GM12878 (cell line): ENCODE data around the gene MAGI1. TPM values are rescaled to one million over a fixed set of nuclear protein-coding genes. Genes with fewer than 3 reads are reported as not detected.

Source experiments
- ATAC-seq: fragments of 200-7000 bp; cut with Tn5 transposase; 3 replicates; pipeline ENCODE4 v1.9.1; 2020; ENCODE audit warnings: mild to moderate bottlenecking, moderate library complexity
- BruUV-seq: library from RNA; stranded (reverse); fragments of 400-500 nt; replicated peaks from 2 replicates; lab custom pipeline; 2021; lab: Mats Ljungman, UMichigan
- CTCF ChIA-PET: fragments of 300-600 bp; sonication (Branson Sonifier 250); formaldehyde crosslinking; extraction: SDS; loops from one replicate; lab custom pipeline; 2021; ENCODE audit warnings: inconsistent platforms; lab: Yijun Ruan, JAX
- POLR2A ChIA-PET: fragments of 350-600 bp; formaldehyde crosslinking; extraction: SDS; loops from one replicate; lab custom pipeline; 2021; ENCODE audit warnings: inconsistent platforms; lab: Charles Lee
- RAD21 ChIA-PET: fragments of 300-600 bp; sonication (Branson Sonifier 250); formaldehyde crosslinking; loops from one replicate; lab custom pipeline; 2023; ENCODE audit warnings: antibody characterized with exemption; ENCODE audit not compliant: unreplicated experiment; lab: Charles Lee
- SMC1A ChIA-PET: fragments of 300-600 bp; sonication (Branson Sonifier 250); formaldehyde crosslinking; loops from one replicate; lab custom pipeline; 2023; ENCODE audit not compliant: unreplicated experiment, uncharacterized antibody; lab: Charles Lee
- DNase-seq: peaks from one replicate; pipeline ENCODE4 v3.0.0-alpha.2; 2011; ENCODE audit warnings: low read depth, low spot score
- FAIRE-seq: peaks from 3 replicates; lab custom pipeline; 2011; peaks lifted over from hg19 to GRCh38; lab: Jason Lieb, UNC
- H2AFZ ChIP-seq: 2 replicates; pipeline ENCODE4 v1.6.0; 2011; ENCODE audit warnings: low read depth, low read length, control low read depth; ENCODE audit not compliant: control insufficient read depth
- H3K27ac ChIP-seq: 2 replicates; pipeline ENCODE4 v1.5.1; 2011; ENCODE audit warnings: control low read depth; ENCODE audit not compliant: control insufficient read depth, insufficient read depth
- H3K27me3 ChIP-seq, 2 experiments: replicated peaks in 1 of 2; 2 replicates each; pipeline versions ENCODE4 v1.6.0 to v1.6.1; 2011; ENCODE audit warnings: low read length in 1 of 2; ENCODE audit not compliant: control insufficient read depth in 2 of 2, insufficient read depth in 2 of 2
- H3K36me3 ChIP-seq, 2 experiments: 2 replicates each; pipeline ENCODE4 v1.5.1; 2011; ENCODE audit warnings: low read length in 1 of 2; ENCODE audit not compliant: control insufficient read depth in 2 of 2, insufficient read depth in 2 of 2
- H3K4me1 ChIP-seq: 2 replicates; pipeline ENCODE4 v1.6.1; 2011; ENCODE audit warnings: mild to moderate bottlenecking, low read length, moderate library complexity, mixed read lengths; ENCODE audit not compliant: control insufficient read depth, insufficient read depth
- H3K4me2 ChIP-seq: 2 replicates; pipeline ENCODE4 v1.6.0; 2011; ENCODE audit warnings: control low read depth; ENCODE audit not compliant: control insufficient read depth, insufficient read depth
- H3K4me3 ChIP-seq: fragments of 200-600 bp; sonication (generic); 2 replicates; pipeline ENCODE4 v1.5.1; 2016
- H3K79me2 ChIP-seq: 2 replicates; pipeline ENCODE4 v1.6.0; 2011; ENCODE audit warnings: low read length; ENCODE audit not compliant: control insufficient read depth, insufficient read depth
- H3K9ac ChIP-seq: 2 replicates; pipeline ENCODE4 v1.8.0; 2011; ENCODE audit warnings: low read length, control low read depth, mixed read lengths; ENCODE audit not compliant: control insufficient read depth, insufficient read depth
- H3K9me3 ChIP-seq: replicated peaks from 3 replicates; pipeline ENCODE4 v1.5.1; 2011; ENCODE audit warnings: mild to moderate bottlenecking, low read length; ENCODE audit not compliant: control insufficient read depth, insufficient read depth
- H4K20me1 ChIP-seq: 2 replicates; pipeline ENCODE4 v1.6.0; 2011; ENCODE audit not compliant: control insufficient read depth, insufficient read depth
- BHLHE40 ChIP-seq, 2 experiments: fragments of 450-650 bp in 1 of 2; IDR thresholded peaks; 2 replicates each; pipeline ENCODE4 v1.6.1; 2011 to 2017; ENCODE audit warnings: low read depth in 2 of 2, borderline replicate concordance in 1 of 2, improper control_type of control experiment in 1 of 2, low read length in 1 of 2, mild to moderate bottlenecking in 1 of 2
- CBFB ChIP-seq: IDR thresholded peaks from 2 replicates; pipeline ENCODE4 v1.6.1; 2016; ENCODE audit warnings: antibody characterized with exemption, low read depth
- CHD1 ChIP-seq: IDR thresholded peaks from 2 replicates; pipeline ENCODE4 v1.6.1; 2012; ENCODE audit warnings: low read depth, low read length, improper control_type of control experiment
- HCFC1 ChIP-seq: fragments of 150-350 bp; IDR thresholded peaks from 2 replicates; pipeline ENCODE4 v1.6.1; 2014; ENCODE audit warnings: low read length
- HDAC2 ChIP-seq: fragments of 200-600 bp; sonication (generic); IDR thresholded peaks from 2 replicates; pipeline ENCODE4 v1.6.1; 2017
- MEF2A ChIP-seq: IDR thresholded peaks from 2 replicates; pipeline ENCODE4 v1.6.1; 2011; ENCODE audit warnings: low read depth, mild to moderate bottlenecking, low read length, moderate library complexity; ENCODE audit not compliant: insufficient read depth
- NKRF ChIP-seq: fragments of 450-650 bp; conservative IDR thresholded peaks from 2 replicates; pipeline ENCODE4 v1.6.1; 2017; ENCODE audit warnings: mild to moderate bottlenecking, moderate library complexity
- SIX5 ChIP-seq: IDR thresholded peaks from 2 replicates; pipeline ENCODE4 v1.6.1; 2011; ENCODE audit warnings: mild to moderate bottlenecking, low read depth, low read length, moderate library complexity; ENCODE audit not compliant: severe bottlenecking
- TAF1 ChIP-seq: IDR thresholded peaks from 2 replicates; pipeline ENCODE4 v1.6.1; 2011; ENCODE audit warnings: mild to moderate bottlenecking, low read depth, low read length, borderline replicate concordance
- ZNF384 ChIP-seq: IDR thresholded peaks from 2 replicates; pipeline ENCODE4 v1.6.1; 2012; ENCODE audit warnings: low read depth, mild to moderate bottlenecking, low read length, improper control_type of control experiment, borderline replicate concordance
- ZNF622 ChIP-seq: fragments of 450-650 bp; IDR thresholded peaks from 2 replicates; pipeline ENCODE4 v1.6.1; 2017; ENCODE audit warnings: mild to moderate bottlenecking, inconsistent platforms
- WGBS: methylation state at CpG from one replicate; pipeline ENCODE4 v1.1.6; 2016; ENCODE audit warnings: low lambda C conversion rate; ENCODE audit not compliant: insufficient replicate concordance, insufficient coverage; ENCODE audit errors: missing lambda C conversion rate; 5-methylcytosine and 5-hydroxymethylcytosine counted together
- in situ Hi-C: fragments of 300-500 bp; cut with MboI; formaldehyde crosslinking; loops from 9 replicates; pipeline ENCODE4 v1.14.3; 2018; ENCODE audit warnings: mixed read lengths
- intact Hi-C: fragments of 100-400 bp; cut with micrococcal nuclease; formaldehyde crosslinking; loops from one replicate; pipeline ENCODE4 v1.14.2; 2022; ENCODE audit not compliant: unreplicated experiment
- polyA plus RNA-seq, 11 experiments: library from polyadenylated mRNA; depleted of rRNA in 4 of 11; unstranded in 6 of 11; stranded (reverse) in 5 of 11; fragments of >200 nt; fragmentation: Nextera tagmentation in 4 of 11; fragmentation: Illumina TruSeq in 1 of 11; extraction: Ambion mirVana in 4 of 11; extraction: Trizol in 1 of 11; gene quantifications; 1 replicate in 1 of 11; 2 replicates in 10 of 11; pipeline versions ENCODE4 v1.2.1 to v1.2.3, GENCODE V29; 2011 to 2016; ENCODE audit warnings: inconsistent platforms in 2 of 11, missing spikeins in 2 of 11, low read depth in 1 of 11
- total RNA-seq, 4 experiments: library from RNA; depleted of rRNA in 3 of 4; stranded (reverse); fragments of >200 nt in 3 of 4; fragmentation: Illumina TruSeq in 1 of 4; extraction: Trizol in 1 of 4; gene quantifications; 2 replicates each; pipeline versions ENCODE4 v1.2.1 to v1.2.3, GENCODE V29; 2013 to 2021
- TF ChIP-seq, protein P1 (sequence below): fragments of 450-650 bp; IDR thresholded peaks from 2 replicates; pipeline ENCODE4 v1.6.1; 2016; ENCODE audit warnings: mild to moderate bottlenecking
- TF ChIP-seq, protein P2 (sequence below): fragments of 150-350 bp; IDR thresholded peaks from 2 replicates; pipeline ENCODE4 v1.6.1; 2014; ENCODE audit warnings: mild to moderate bottlenecking, low read depth, low read length

MAGI1 gene
- total and polyA plus RNA-seq, 10 of the 15 experiments (the other 5 are each of a cell fraction or from before 2014, with no cell fraction given): 0.02 to 3.3 (median 0.29) TPM; not detected in 1

DNA sequence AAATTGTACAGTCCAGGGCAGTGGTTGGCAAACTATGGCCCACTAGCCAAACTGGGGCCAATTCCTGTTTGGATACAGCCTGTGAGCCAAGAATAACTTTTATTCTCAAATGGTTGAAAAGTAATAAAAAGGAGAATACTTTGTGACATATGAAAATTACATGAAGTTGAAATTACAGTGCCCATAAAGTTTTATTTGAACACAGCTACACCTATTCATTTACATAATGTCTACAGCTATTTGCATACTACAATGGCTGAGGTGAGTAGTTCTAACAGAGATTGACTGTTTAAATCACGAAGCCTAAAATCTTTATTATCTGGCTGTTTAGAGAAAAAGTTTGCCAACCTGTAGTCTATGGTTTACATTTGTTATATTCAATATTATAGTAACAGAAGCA, 600.1 kb downstream of the MAGI1 start:
- FAIRE-seq (no peak), DNase-seq (no peak), ATAC-seq (no peak)
- TF ChIP-seq CBFB (no peak), HCFC1 (no peak), TAF1 (no peak), SIX5 (no peak), CHD1 (no peak), HDAC2 (no peak), ZNF384 (no peak), NKRF (no peak), BHLHE40 (IDR thresholded peaks at IDR 0.05; ENCODE audit: borderline replicate concordance in 1 of 2, low read depth in 2 of 2, low read length in 1 of 2) (no peak), MEF2A (no peak), ZNF622 (no peak)
- TF ChIP-seq, protein P1, sequence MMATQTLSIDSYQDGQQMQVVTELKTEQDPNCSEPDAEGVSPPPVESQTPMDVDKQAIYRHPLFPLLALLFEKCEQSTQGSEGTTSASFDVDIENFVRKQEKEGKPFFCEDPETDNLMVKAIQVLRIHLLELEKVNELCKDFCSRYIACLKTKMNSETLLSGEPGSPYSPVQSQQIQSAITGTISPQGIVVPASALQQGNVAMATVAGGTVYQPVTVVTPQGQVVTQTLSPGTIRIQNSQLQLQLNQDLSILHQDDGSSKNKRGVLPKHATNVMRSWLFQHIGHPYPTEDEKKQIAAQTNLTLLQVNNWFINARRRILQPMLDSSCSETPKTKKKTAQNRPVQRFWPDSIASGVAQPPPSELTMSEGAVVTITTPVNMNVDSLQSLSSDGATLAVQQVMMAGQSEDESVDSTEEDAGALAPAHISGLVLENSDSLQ: no peak
- TF ChIP-seq, protein P2, sequence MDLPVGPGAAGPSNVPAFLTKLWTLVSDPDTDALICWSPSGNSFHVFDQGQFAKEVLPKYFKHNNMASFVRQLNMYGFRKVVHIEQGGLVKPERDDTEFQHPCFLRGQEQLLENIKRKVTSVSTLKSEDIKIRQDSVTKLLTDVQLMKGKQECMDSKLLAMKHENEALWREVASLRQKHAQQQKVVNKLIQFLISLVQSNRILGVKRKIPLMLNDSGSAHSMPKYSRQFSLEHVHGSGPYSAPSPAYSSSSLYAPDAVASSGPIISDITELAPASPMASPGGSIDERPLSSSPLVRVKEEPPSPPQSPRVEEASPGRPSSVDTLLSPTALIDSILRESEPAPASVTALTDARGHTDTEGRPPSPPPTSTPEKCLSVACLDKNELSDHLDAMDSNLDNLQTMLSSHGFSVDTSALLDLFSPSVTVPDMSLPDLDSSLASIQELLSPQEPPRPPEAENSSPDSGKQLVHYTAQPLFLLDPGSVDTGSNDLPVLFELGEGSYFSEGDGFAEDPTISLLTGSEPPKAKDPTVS: no peak
- H3K4me3 ChIP-seq: no peak overlapping the region
- intact Hi-C loops: loop anchor here (1.0 to 5.0 kb wide), 3 partner anchors 235 to 906 kb away; no protein-coding TSS in a partner anchor
- no peak overlapping the region for H3K27ac ChIP-seq
- no peaks in the 10 kb centered on the region for H4K20me1 ChIP-seq
- ChIA-PET CTCF (interaction anchor here (1.1 kb wide), 2 partner anchors 235 to 237 kb away, joined by 4 read pairs; no protein-coding TSS in a partner anchor), POLR2A (no interaction called here), SMC1A (no interaction called here), RAD21 (no interaction called here)
- H3K9ac ChIP-seq: no peak overlapping the region
- no peaks in the 10 kb centered on the region for H3K27me3 ChIP-seq
- H3K79me2 ChIP-seq: no peaks in the 10 kb centered on the region
- no peak overlapping the region for H3K4me2 ChIP-seq
- WGBS: 46% methylated on average over 1 of the region's 1 CpG
- in situ Hi-C loops: no loop called here
- no peaks in the 10 kb centered on the region for H3K4me1 ChIP-seq
- H2AFZ ChIP-seq: no peak overlapping the region
- no peaks in the 10 kb centered on the region for H3K36me3 ChIP-seq
- no peaks in the 10 kb centered on the region for H3K9me3 ChIP-seq
- no TSS peak for BruUV-seq
